CD4-positive, alpha-beta T cell (primary cell): Measurements from ENCODE around the gene FAM107B. TPM values are rescaled to one million over a fixed set of nuclear protein-coding genes. Genes with fewer than 3 reads are reported as not detected.

Experiments used
- ATAC-seq: fragments of 200-7000 bp; cut with Tn5 transposase; one replicate; pipeline ENCODE4 v1.10.0; 2022; ENCODE audit warnings: mild to moderate bottlenecking; ENCODE audit not compliant: poor library complexity
- CTCF ChIA-PET: fragments of 350-600 bp; sonication (Branson Sonifier 250); formaldehyde crosslinking; loops from one replicate; lab custom pipeline; 2021; ENCODE audit warnings: antibody characterized with exemption, inconsistent platforms; lab: Charles Lee
- POLR2A ChIA-PET: fragments of 350-600 bp; sonication (Branson Sonifier 250); formaldehyde crosslinking; loops from one replicate; lab custom pipeline; 2021; ENCODE audit warnings: antibody characterized with exemption, inconsistent platforms; lab: Charles Lee
- DNase-seq, 14 experiments: peaks; one replicate each; pipeline ENCODE4 v3.0.0-alpha.2; 2013 to 2020; ENCODE audit warnings: mixed read lengths in 2 of 14
- H3K27ac ChIP-seq, 2 donors: one replicate each; pipeline versions ENCODE4 v1.5.1 to v1.7.0; 2013; ENCODE audit warnings: low read length in 2 of 2, low read depth in 1 of 2, mild to moderate bottlenecking in 1 of 2
- H3K27me3 ChIP-seq, 2 experiments: 1 replicate in 1 of 2; 2 replicates in 1 of 2; pipeline versions ENCODE4 v1.6.1 to v1.7.0; 2013; ENCODE audit warnings: low read length in 2 of 2, control low read depth in 1 of 2, mild to moderate bottlenecking in 1 of 2, moderate library complexity in 1 of 2; ENCODE audit not compliant: insufficient read depth in 2 of 2, control insufficient read depth in 1 of 2
- H3K36me3 ChIP-seq: one replicate; pipeline ENCODE4 v1.6.1; 2013; ENCODE audit warnings: low read length, control low read depth; ENCODE audit not compliant: insufficient read depth
- H3K4me1 ChIP-seq: one replicate; pipeline ENCODE4 v1.6.1; 2013; ENCODE audit warnings: low read length, control low read depth; ENCODE audit not compliant: insufficient read depth
- H3K4me3 ChIP-seq: one replicate; pipeline ENCODE4 v1.5.1; 2013; ENCODE audit warnings: mild to moderate bottlenecking, low read length, moderate library complexity
- H3K9me3 ChIP-seq, 2 experiments: 1 replicate in 1 of 2; 2 replicates in 1 of 2; pipeline versions ENCODE4 v1.6.1 to v1.7.0; 2013; ENCODE audit warnings: low read length in 2 of 2, mild to moderate bottlenecking in 2 of 2, control low read depth in 1 of 2, moderate library complexity in 1 of 2; ENCODE audit not compliant: control insufficient read depth in 1 of 2, insufficient read depth in 1 of 2
- H3K27ac Mint-ChIP-seq: one replicate; pipeline ENCODE4 v1.8.0; 2020; ENCODE audit warnings: mixed read lengths
- H3K27me3 Mint-ChIP-seq: one replicate; pipeline ENCODE4 v1.8.0; 2021; ENCODE audit warnings: mixed read lengths
- H3K36me3 Mint-ChIP-seq: one replicate; pipeline ENCODE4 v1.8.0; 2021; ENCODE audit warnings: low read depth, mixed read lengths
- H3K4me1 Mint-ChIP-seq: one replicate; pipeline ENCODE4 v1.8.0; 2021; ENCODE audit warnings: low read depth, mixed read lengths
- H3K4me3 Mint-ChIP-seq: one replicate; pipeline ENCODE4 v1.8.0; 2020; ENCODE audit warnings: mild to moderate bottlenecking, mixed read lengths
- H3K9me3 Mint-ChIP-seq: one replicate; pipeline ENCODE4 v1.8.0; 2020; ENCODE audit warnings: mixed read lengths
- CTCF ChIP-seq: fragments of 200-600 bp; IDR thresholded peaks from one replicate; pipeline ENCODE4 v1.8.0; 2022; ENCODE audit warnings: antibody characterized with exemption, mild to moderate bottlenecking
- intact Hi-C, 2 experiments: fragments of 100-400 bp; cut with DNase I in 1 of 2; cut with micrococcal nuclease in 1 of 2; formaldehyde crosslinking; loops; one replicate each; pipeline versions ENCODE4 v1.15.1 to v1.9.0; 2023 to 2025; cut with DNase I, micrococcal nuclease
- total RNA-seq, 174 experiments: library from RNA in 2 of 174; stranded (reverse) in 2 of 174; gene quantifications; one replicate each; pipeline ENCODE4 v1.2.3 and lab custom pipeline; 2021 to 2026

FAM107B gene
- total RNA-seq, 2 experiments from 2014 or later = 261 to 262 TPM

DNA sequence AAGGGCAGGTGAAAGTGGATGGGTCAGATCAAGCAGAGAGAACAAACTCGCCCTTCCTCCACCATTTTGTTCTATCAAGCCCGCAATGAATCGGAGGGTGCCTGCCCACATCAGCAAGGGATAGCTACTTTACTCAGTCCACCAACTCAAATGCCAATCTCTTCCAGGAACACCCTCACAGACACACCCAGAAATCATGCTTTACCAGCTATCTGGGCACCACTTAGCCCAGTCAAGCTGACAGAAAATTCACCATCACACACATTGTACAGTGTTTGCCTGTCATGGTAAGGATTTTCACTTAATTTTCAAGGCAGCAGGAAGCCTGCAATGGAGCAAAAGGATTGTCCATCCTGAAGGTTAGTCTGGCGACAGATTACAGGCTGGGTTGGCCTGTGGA lies 75.2 kb downstream of the FAM107B start:
- Histone ChIP-seq H3K9me3 (peaks cover 0 to 5% of the 10 kb centered on the region in 2 experiments), H3K36me3 (no peaks in the 10 kb centered on the region), H3K4me3 (no peak overlapping the region), H3K27me3 (peaks cover 0 to 2% of the 10 kb centered on the region in 2 experiments), H3K27ac (no peak overlapping the region), H3K4me1 (no peaks in the 10 kb centered on the region)
- ATAC-seq = no peak
- CTCF ChIA-PET = no interaction called here
- intact Hi-C loops = no loop called here
- no peaks in the 10 kb centered on the region for H3K9me3 Mint-ChIP-seq
- TF ChIP-seq CTCF = no peak
- H3K27me3 Mint-ChIP-seq = no peaks in the 10 kb centered on the region
- H3K27ac Mint-ChIP-seq = no peak overlapping the region
- POLR2A ChIA-PET = no interaction called here
- no peaks in the 10 kb centered on the region for H3K36me3 Mint-ChIP-seq
- DNase-seq = no peak
- no peaks in the 10 kb centered on the region for H3K4me1 Mint-ChIP-seq
- H3K4me3 Mint-ChIP-seq = no peak overlapping the region

DNA sequence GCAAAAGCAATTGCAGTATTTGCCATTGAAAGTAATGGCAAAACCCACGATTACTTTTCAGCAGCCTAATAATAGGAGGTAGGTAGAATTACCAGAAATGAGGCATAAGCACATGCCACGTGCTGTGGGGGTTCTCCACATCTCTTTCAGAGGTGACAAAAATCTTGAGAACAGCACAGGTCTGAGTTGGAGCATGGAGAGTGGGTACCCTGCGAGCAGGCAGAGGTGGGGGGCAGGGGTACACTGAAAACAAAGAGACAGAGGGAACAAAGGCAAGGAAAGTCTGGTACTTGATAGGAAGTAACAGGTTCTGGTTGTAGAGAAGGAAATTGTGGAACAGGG lies 75.9 kb downstream of the FAM107B start:
- ChIA-PET CTCF (no interaction called here), POLR2A (no interaction called here)
- Histone ChIP-seq H3K9me3 (peaks cover 0 to 5% of the 10 kb centered on the region in 2 experiments), H3K27me3 (peaks cover 0 to 2% of the 10 kb centered on the region in 2 experiments), H3K36me3 (no peaks in the 10 kb centered on the region), H3K4me3 (no peak overlapping the region), H3K27ac (no peak overlapping the region), H3K4me1 (no peaks in the 10 kb centered on the region)
- Mint-ChIP-seq H3K4me1 (no peaks in the 10 kb centered on the region), H3K27ac (no peak overlapping the region), H3K36me3 (no peaks in the 10 kb centered on the region), H3K9me3 (no peaks in the 10 kb centered on the region), H3K27me3 (no peaks in the 10 kb centered on the region), H3K4me3 (no peak overlapping the region)
- intact Hi-C loops = no loop called here
- ATAC-seq (no peak), DNase-seq (no peak)
- no peak for TF ChIP-seq CTCF

DNA sequence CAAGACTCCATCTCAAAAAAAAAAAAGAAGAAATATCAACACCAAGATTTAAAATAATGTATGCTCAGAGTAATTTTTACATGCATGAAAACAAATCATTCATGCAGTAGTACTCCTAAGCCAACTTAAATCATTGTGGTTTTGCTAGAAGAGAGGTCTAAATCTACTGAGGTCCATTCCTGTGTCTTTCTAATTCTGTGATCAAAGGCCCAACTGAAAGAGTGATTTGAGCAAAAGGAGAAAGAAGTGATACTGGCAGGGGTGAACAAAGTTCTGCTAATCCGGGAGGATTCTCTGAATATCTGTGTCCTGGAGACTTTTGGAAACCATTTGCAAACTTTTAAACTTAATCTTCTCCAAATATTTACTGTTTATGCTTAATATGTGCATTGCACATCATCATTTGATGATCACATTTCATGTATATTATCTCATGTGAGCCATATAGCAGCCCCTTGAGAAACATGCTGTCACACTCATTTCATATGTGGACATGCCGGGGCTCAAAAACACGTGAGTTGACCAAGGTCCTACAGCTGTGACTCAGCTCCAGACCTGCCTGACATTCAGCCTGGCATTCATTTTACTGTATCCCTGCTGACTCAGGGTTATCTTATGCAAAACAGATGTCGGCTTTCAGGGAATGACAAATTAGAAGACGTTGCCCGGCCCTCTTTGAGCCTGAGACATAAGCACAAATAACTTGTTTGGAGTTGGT lies 76.4 kb downstream of the FAM107B start:
- Histone ChIP-seq H3K27ac (no peak overlapping the region), H3K4me1 (no peaks in the 10 kb centered on the region), H3K27me3 (peaks cover 0 to 2% of the 10 kb centered on the region in 2 experiments), H3K36me3 (no peaks in the 10 kb centered on the region), H3K9me3 (peaks cover 0 to 5% of the 10 kb centered on the region in 2 experiments), H3K4me3 (no peak overlapping the region)
- ChIA-PET CTCF (no interaction called here), POLR2A (no interaction called here)
- no peak for TF ChIP-seq CTCF
- intact Hi-C loops = no loop called here
- H3K27ac Mint-ChIP-seq = no peak overlapping the region
- no peaks in the 10 kb centered on the region for H3K36me3 Mint-ChIP-seq
- no peaks in the 10 kb centered on the region for H3K9me3 Mint-ChIP-seq
- no peak for ATAC-seq
- DNase-seq = no peak
- H3K27me3 Mint-ChIP-seq = no peaks in the 10 kb centered on the region
- no peaks in the 10 kb centered on the region for H3K4me1 Mint-ChIP-seq
- no peak overlapping the region for H3K4me3 Mint-ChIP-seq
